ENCODE data around the gene LHPP.
"Not testable (repeated sequence)": the region's sequence is repeated elsewhere in the genome, so short reads cannot be mapped to it uniquely, and the experiment has no call there.

The LHPP gene

DNA sequence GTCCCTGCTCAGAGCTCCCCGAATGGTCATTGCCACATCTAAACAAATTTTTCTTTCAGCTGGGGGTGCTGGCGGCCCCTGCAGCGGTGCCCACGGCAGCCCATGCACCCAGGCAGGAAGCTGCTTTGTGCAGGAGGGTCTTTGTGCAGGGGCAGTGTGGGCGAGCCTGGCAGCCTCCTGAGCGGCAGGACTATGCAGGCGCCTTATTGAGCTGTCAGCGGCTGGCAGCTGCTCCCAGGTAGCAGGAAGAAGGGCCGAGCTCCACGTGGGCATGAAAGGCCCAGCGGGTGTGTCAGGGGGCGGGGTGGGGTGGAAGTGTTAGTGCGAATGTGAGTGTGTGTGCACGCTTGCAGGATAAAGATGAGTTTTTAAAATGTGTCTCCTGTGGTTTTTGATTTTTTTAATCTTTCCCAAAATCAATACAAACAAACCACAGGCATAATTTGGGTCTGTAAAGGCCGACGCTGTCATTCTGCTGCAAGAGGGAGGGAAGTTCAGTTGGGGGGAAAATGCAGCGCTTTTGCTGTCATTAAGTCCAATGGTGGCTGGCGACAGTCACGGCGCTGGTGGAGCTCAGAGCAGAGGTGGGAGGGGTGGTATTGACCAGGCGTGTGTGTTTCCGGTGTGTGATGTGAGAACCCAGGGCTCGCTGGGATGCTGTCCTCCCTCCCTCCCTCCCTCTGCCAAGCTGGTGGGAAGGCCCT lies 83.9 kb downstream of the LHPP start:
- TF ChIP-seq, protein P1, sequence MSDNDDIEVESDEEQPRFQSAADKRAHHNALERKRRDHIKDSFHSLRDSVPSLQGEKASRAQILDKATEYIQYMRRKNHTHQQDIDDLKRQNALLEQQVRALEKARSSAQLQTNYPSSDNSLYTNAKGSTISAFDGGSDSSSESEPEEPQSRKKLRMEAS (IDR thresholded peaks at IDR 0.05; ENCODE audit: low read depth, low read length) = no peak
- TF ChIP-seq MYC (IDR thresholded peaks at IDR 0.05; ENCODE audit: low read depth, low read length) (no peak), POLR2A (IDR thresholded peaks at IDR 0.05; ENCODE audit: extremely low read depth, insufficient read length) (no peak)
- TF ChIP-seq, protein P2, sequence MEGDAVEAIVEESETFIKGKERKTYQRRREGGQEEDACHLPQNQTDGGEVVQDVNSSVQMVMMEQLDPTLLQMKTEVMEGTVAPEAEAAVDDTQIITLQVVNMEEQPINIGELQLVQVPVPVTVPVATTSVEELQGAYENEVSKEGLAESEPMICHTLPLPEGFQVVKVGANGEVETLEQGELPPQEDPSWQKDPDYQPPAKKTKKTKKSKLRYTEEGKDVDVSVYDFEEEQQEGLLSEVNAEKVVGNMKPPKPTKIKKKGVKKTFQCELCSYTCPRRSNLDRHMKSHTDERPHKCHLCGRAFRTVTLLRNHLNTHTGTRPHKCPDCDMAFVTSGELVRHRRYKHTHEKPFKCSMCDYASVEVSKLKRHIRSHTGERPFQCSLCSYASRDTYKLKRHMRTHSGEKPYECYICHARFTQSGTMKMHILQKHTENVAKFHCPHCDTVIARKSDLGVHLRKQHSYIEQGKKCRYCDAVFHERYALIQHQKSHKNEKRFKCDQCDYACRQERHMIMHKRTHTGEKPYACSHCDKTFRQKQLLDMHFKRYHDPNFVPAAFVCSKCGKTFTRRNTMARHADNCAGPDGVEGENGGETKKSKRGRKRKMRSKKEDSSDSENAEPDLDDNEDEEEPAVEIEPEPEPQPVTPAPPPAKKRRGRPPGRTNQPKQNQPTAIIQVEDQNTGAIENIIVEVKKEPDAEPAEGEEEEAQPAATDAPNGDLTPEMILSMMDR (IDR thresholded peaks at IDR 0.05; ENCODE audit: low read depth, low read length) = no peak
- H3K4me3 ChIP-seq (ENCODE audit: low read depth, low read length) = no peak overlapping the region
- no peak for DNase-seq (ENCODE audit: low read depth)

GRCh38 chr10:124546055-124546369 lies 84.4 kb downstream of the LHPP start:
- no peak overlapping the region for H3K4me3 ChIP-seq (ENCODE audit: low read depth, low read length)
- DNase-seq (ENCODE audit: low read depth) = no peak
- TF ChIP-seq POLR2A (IDR thresholded peaks at IDR 0.05; ENCODE audit: extremely low read depth, insufficient read length) = no peak

GRCh38 chr10:124546957-124547646 lies 85.5 kb downstream of the LHPP start:
- H3K4me3 ChIP-seq (ENCODE audit: low read depth, low read length) = no peak overlapping the region
- TF ChIP-seq POLR2A (IDR thresholded peaks at IDR 0.05; ENCODE audit: extremely low read depth, insufficient read length) (no peak), MYC (IDR thresholded peaks at IDR 0.05; ENCODE audit: low read depth, low read length) (no peak)
- TF ChIP-seq, protein P2 (IDR thresholded peaks at IDR 0.05; ENCODE audit: low read depth, low read length) = no peak
- TF ChIP-seq, protein P1 (IDR thresholded peaks at IDR 0.05; ENCODE audit: low read depth, low read length) = no peak
- no peak for DNase-seq (ENCODE audit: low read depth)

DNA sequence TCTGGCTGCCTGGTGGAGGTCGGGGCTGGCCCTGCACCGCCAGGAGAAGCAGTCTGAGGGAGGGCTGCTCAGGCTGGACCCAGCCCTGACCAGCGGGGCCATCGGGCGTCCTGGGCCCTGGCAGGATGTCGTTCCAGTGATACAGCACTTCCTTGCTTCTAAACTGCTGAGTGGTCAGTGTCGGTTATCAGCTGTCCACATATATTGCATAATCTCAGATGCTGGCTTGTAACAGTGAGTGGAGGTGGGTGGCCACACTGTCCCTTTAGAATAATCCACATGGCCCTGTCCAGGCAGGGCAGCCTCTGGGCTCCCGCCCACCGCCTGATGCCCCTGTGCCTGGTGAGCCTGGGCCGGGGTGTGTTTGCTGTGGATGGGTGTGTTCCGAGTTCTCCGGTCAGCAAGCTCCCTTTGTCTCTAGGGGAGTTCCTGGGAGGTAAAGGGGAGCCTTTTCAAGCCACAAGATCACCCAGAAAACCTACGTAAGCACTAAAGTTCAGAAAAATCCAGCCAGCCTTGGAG lies 86.1 kb downstream of the LHPP start:
- TF ChIP-seq, protein P2 (IDR thresholded peaks at IDR 0.05; ENCODE audit: low read depth, low read length) = no peak
- TF ChIP-seq MYC (IDR thresholded peaks at IDR 0.05; ENCODE audit: low read depth, low read length) (no peak), POLR2A (IDR thresholded peaks at IDR 0.05; ENCODE audit: extremely low read depth, insufficient read length) (no peak)
- TF ChIP-seq, protein P1 (IDR thresholded peaks at IDR 0.05; ENCODE audit: low read depth, low read length) = no peak
- DNase-seq (ENCODE audit: low read depth) = no peak
- no peak overlapping the region for H3K4me3 ChIP-seq (ENCODE audit: low read depth, low read length)

GRCh38 chr10:124549171-124549570 lies 87.5 kb downstream of the LHPP start:
- DNase-seq (ENCODE audit: low read depth); H3K4me3 ChIP-seq (ENCODE audit: low read depth, low read length): not testable (repeated sequence)

- TF ChIP-seq MYC (IDR thresholded peaks at IDR 0.05; ENCODE audit: low read depth, low read length) (no peak), POLR2A (IDR thresholded peaks at IDR 0.05; ENCODE audit: extremely low read depth, insufficient read length) (no peak)
- TF ChIP-seq, protein P1 (IDR thresholded peaks at IDR 0.05; ENCODE audit: low read depth, low read length) = no peak
- TF ChIP-seq, protein P2 (IDR thresholded peaks at IDR 0.05; ENCODE audit: low read depth, low read length) = no peak
- DNase-seq (ENCODE audit: low read depth) = no peak
Measured at GRCh38 chr10:124550293-124551034, 88.8 kb downstream of the LHPP start.

More at GRCh38 chr10:124550293-124551034, 88.8 kb downstream of the LHPP start:
- H3K4me3 ChIP-seq (ENCODE audit: low read depth, low read length) = no peak overlapping the region

All from NB4 (cell line).